Measurements from ENCODE around the gene METTL23. TPM values are rescaled to one million over a fixed set of nuclear protein-coding genes. Genes with fewer than 3 reads are reported as not detected.

Gene METTL23
- total RNA-seq, 4 donors from 2014 or later = 20.6 to 29.9 (median 23.0) TPM

- WGBS = 31% methylated on average over 6 of the region's 6 CpGs
- Histone ChIP-seq H3K4me3 (no peak overlapping the region), H3K4me1 (peaks cover 13% of the 10 kb centered on the region), H3K27me3 (no peaks in the 10 kb centered on the region), H3K36me3 (peaks cover 76% of the 10 kb centered on the region), H3K27ac (peak overlapping the region; percentile 57), H3K9me3 (no peaks in the 10 kb centered on the region)
- no peak for DNase-seq (ENCODE audit: low spot score in 2 of 2)
- TF ChIP-seq CTCF (IDR thresholded peaks at IDR 0.05) = no peak
- TF ChIP-seq POLR2AphosphoS5 (IDR thresholded peaks at IDR 0.05) = no peak
- no peak for TF ChIP-seq EP300 (IDR thresholded peaks at IDR 0.05)
Measured at GRCh38 chr17:76772842-76773525, 46.3 kb downstream of the METTL23 start.

GRCh38 chr17:76775021-76775600, 48.5 kb downstream of the METTL23 start:
- H3K4me1 ChIP-seq = peaks cover 13% of the 10 kb centered on the region
- DNase-seq (ENCODE audit: low spot score in 2 of 2) = no peak
- no peak overlapping the region for H3K4me3 ChIP-seq
- TF ChIP-seq CTCF (IDR thresholded peaks at IDR 0.05) = no peak
- no peak for TF ChIP-seq POLR2AphosphoS5 (IDR thresholded peaks at IDR 0.05)
- no peak for TF ChIP-seq EP300 (IDR thresholded peaks at IDR 0.05)
- no peak for TF ChIP-seq POLR2A (IDR thresholded peaks at IDR 0.05)
- H3K27me3 ChIP-seq = no peaks in the 10 kb centered on the region
- H3K9me3 ChIP-seq = no peaks in the 10 kb centered on the region
- WGBS = 85% methylated on average over 10 of the region's 10 CpGs
- H3K36me3 ChIP-seq = peaks cover 75% of the 10 kb centered on the region
- no peak overlapping the region for H3K27ac ChIP-seq

- TF ChIP-seq CTCF (IDR thresholded peaks at IDR 0.05) (no peak), EP300 (IDR thresholded peaks at IDR 0.05) (no peak), POLR2AphosphoS5 (IDR thresholded peaks at IDR 0.05) (no peak)
Measured at GRCh38 chr17:76781056-76781982, 54.7 kb downstream of the METTL23 start.

GRCh38 chr17:76783146-76783545, 56.5 kb downstream of the METTL23 start:
- H3K4me3 ChIP-seq = no peak overlapping the region
- no peaks in the 10 kb centered on the region for H3K27me3 ChIP-seq
- DNase-seq (ENCODE audit: low spot score in 2 of 2) = no peak
- H3K36me3 ChIP-seq = peaks cover 24% of the 10 kb centered on the region
- TF ChIP-seq POLR2AphosphoS5 (IDR thresholded peaks at IDR 0.05) (no peak), POLR2A (IDR thresholded peaks at IDR 0.05) (no peak), EP300 (IDR thresholded peaks at IDR 0.05) (no peak), CTCF (IDR thresholded peaks at IDR 0.05) (no peak)
- H3K9me3 ChIP-seq = no peaks in the 10 kb centered on the region
- no peak overlapping the region for H3K27ac ChIP-seq
- WGBS = 76% methylated on average over 5 of the region's 5 CpGs
- no peaks in the 10 kb centered on the region for H3K4me1 ChIP-seq

More at GRCh38 chr17:76781056-76781982, 54.7 kb downstream of the METTL23 start:
- H3K4me3 ChIP-seq = no peak overlapping the region
- DNase-seq (ENCODE audit: low spot score in 2 of 2) = no peak
- WGBS = 95% methylated on average over 12 of the region's 12 CpGs
- H3K36me3 ChIP-seq = peaks cover 37% of the 10 kb centered on the region
- no peaks in the 10 kb centered on the region for H3K4me1 ChIP-seq
- no peaks in the 10 kb centered on the region for H3K27me3 ChIP-seq
- no peak overlapping the region for H3K27ac ChIP-seq
- no peaks in the 10 kb centered on the region for H3K9me3 ChIP-seq

Other genes with a start within 250 kb of the METTL23 start
- gene RHBDF2, start 225.4 kb upstream of the METTL23 start, total RNA-seq = 10 to 100 TPM; 45.9 to 82.6 (median 52.6) TPM
- gene CYGB, start 189.1 kb upstream of the METTL23 start, total RNA-seq = 10 to 100 TPM in 2 of 4 donors, 1 to 10 TPM in 2; 2.8 to 18.2 (median 10.4) TPM
- gene PRCD, start 186.8 kb upstream of the METTL23 start, total RNA-seq = 1 to 10 TPM in 3 of 4 donors, not detected in 1; 1.3 to 2.8 (median 2.2) TPM
- gene ST6GALNAC2, start 141.0 kb upstream of the METTL23 start, total RNA-seq = 10 to 100 TPM; 71.1 to 94.3 (median 80.3) TPM
- gene ST6GALNAC1, start 83.1 kb upstream of the METTL23 start, total RNA-seq = 1 to 10 TPM in 3 of 4 donors, under 1 TPM in 1; 0.38 to 3.7 (median 1.3) TPM
- gene MXRA7, start 15.9 kb upstream of the METTL23 start, total RNA-seq = 10 to 100 TPM; 44.5 to 67.8 (median 56.9) TPM
- 10 to 100 TPM; 13.8 to 22.1 (median 17.7) TPM for gene JMJD6, start 233 bp upstream of the METTL23 start, total RNA-seq
- gene SRSF2, start 10.5 kb downstream of the METTL23 start, total RNA-seq = 100 to 1,000 TPM; 170 to 253 (median 186) TPM
- 10 to 100 TPM; 31.5 to 78.8 (median 37.2) TPM for gene MFSD11, start 11.3 kb downstream of the METTL23 start, total RNA-seq
- gene MGAT5B, start 141.6 kb downstream of the METTL23 start, total RNA-seq = under 1 TPM in 3 of 4 donors, not detected in 1; 0.26 to 0.72 (median 0.30) TPM